Activated T-cell treated with anti-CD3 and anti-CD28 coated beads, Interleukin-2, amount 50 U/mL, for 72 hours (primary cell): ENCODE data around the gene TENT4B. TPM values are rescaled to one million over a fixed set of nuclear protein-coding genes. Genes with fewer than 3 reads are reported as not detected.

Experiments used
- ATAC-seq, 2 donors: fragments of 150-1000 bp; cut with Tn5 transposase; replicated peaks in 1 of 2; 2 replicates each; pipeline ENCODE4 v1.10.0; 2021; ENCODE audit warnings: moderate library complexity in 2 of 2, mild to moderate bottlenecking in 1 of 2
- DNase-seq, 2 donors: peaks; one replicate each; pipeline ENCODE4 v3.0.0; 2021 to 2022; ENCODE audit warnings: mixed read lengths in 1 of 2
- H3K27ac Mint-ChIP-seq: one replicate; pipeline ENCODE4 v1.8.0; 2022; ENCODE audit warnings: mild to moderate bottlenecking, moderate library complexity, mixed read lengths
- H3K27me3 Mint-ChIP-seq: one replicate; pipeline ENCODE4 v1.8.0; 2022; ENCODE audit warnings: low read depth, mixed read lengths
- H3K36me3 Mint-ChIP-seq, 2 donors: one replicate each; pipeline ENCODE4 v1.8.0; 2022; ENCODE audit warnings: mixed read lengths in 2 of 2, mild to moderate bottlenecking in 1 of 2; ENCODE audit not compliant: insufficient read depth in 2 of 2
- H3K4me1 Mint-ChIP-seq: one replicate; pipeline ENCODE4 v1.8.0; 2022; ENCODE audit warnings: low read depth, mixed read lengths
- H3K4me3 Mint-ChIP-seq, 2 donors: one replicate each; pipeline ENCODE4 v1.8.0; 2022; ENCODE audit warnings: mild to moderate bottlenecking in 2 of 2, mixed read lengths in 2 of 2, moderate library complexity in 2 of 2
- H3K9me3 Mint-ChIP-seq, 2 donors: one replicate each; pipeline ENCODE4 v1.8.0; 2022; ENCODE audit warnings: mixed read lengths in 2 of 2
- total RNA-seq, 2 donors: library from RNA; stranded (reverse); gene quantifications; one replicate each; pipeline ENCODE4 v1.2.3, GENCODE V29; 2022

TENT4B gene
- total RNA-seq, 2 donors from 2014 or later = 27.5 to 29.0 TPM

GRCh38 chr16:50251375-50252081 is 98.4 kb downstream of the TENT4B start:
- Mint-ChIP-seq H3K27ac (no peak overlapping the region), H3K27me3 (no peaks in the 10 kb centered on the region), H3K4me3 (no peak overlapping the region), H3K4me1 (peaks cover 6% of the 10 kb centered on the region), H3K9me3 (no peaks in the 10 kb centered on the region), H3K36me3 (no peaks in the 10 kb centered on the region)
- DNase-seq (no peak), ATAC-seq (peak in 1 of 2 donors; percentile 47)

GRCh38 chr16:50252082-50252611 is 99.0 kb downstream of the TENT4B start:
- no peak overlapping the region for H3K27ac Mint-ChIP-seq

GRCh38 chr16:50252874-50253513 is 99.9 kb downstream of the TENT4B start:
- H3K4me3 Mint-ChIP-seq = no peak overlapping the region
- H3K4me1 Mint-ChIP-seq = no peaks in the 10 kb centered on the region
- ATAC-seq (no peak), DNase-seq (no peak)
- no peaks in the 10 kb centered on the region for H3K36me3 Mint-ChIP-seq
- H3K9me3 Mint-ChIP-seq = no peaks in the 10 kb centered on the region
- H3K27me3 Mint-ChIP-seq = no peaks in the 10 kb centered on the region
- no peak overlapping the region for H3K27ac Mint-ChIP-seq

More at GRCh38 chr16:50252082-50252611, 99.0 kb downstream of the TENT4B start:
- Mint-ChIP-seq H3K4me3 (no peak overlapping the region), H3K36me3 (no peaks in the 10 kb centered on the region), H3K4me1 (no peaks in the 10 kb centered on the region), H3K9me3 (no peaks in the 10 kb centered on the region), H3K27me3 (no peaks in the 10 kb centered on the region)
- DNase-seq (no peak), ATAC-seq (no peak)

- H3K36me3 Mint-ChIP-seq = no peaks in the 10 kb centered on the region
- no peaks in the 10 kb centered on the region for H3K9me3 Mint-ChIP-seq
- DNase-seq = no peak
- no peaks in the 10 kb centered on the region for H3K4me1 Mint-ChIP-seq
- no peak overlapping the region for H3K27ac Mint-ChIP-seq
- no peak for ATAC-seq
- H3K4me3 Mint-ChIP-seq = no peak overlapping the region
- H3K27me3 Mint-ChIP-seq = no peaks in the 10 kb centered on the region
Observed at GRCh38 chr16:50253514-50253910, 100.4 kb downstream of the TENT4B start.

- Mint-ChIP-seq H3K27me3 (no peaks in the 10 kb centered on the region), H3K4me1 (no peaks in the 10 kb centered on the region), H3K27ac (no peak overlapping the region), H3K9me3 (no peaks in the 10 kb centered on the region), H3K4me3 (no peak overlapping the region), H3K36me3 (no peaks in the 10 kb centered on the region)
- DNase-seq = no peak
- ATAC-seq = no peak
Observed at GRCh38 chr16:50254072-50254471, 101.0 kb downstream of the TENT4B start.

GRCh38 chr16:50255538-50255937 is 102.4 kb downstream of the TENT4B start:
- Mint-ChIP-seq H3K9me3 (no peaks in the 10 kb centered on the region), H3K4me3 (no peak overlapping the region)
- DNase-seq = no peak

GRCh38 chr16:50256604-50257003 is 103.5 kb downstream of the TENT4B start:
- H3K27ac Mint-ChIP-seq = no peak overlapping the region
- ATAC-seq (no peak), DNase-seq (no peak)
- no peaks in the 10 kb centered on the region for H3K36me3 Mint-ChIP-seq
- H3K9me3 Mint-ChIP-seq = no peaks in the 10 kb centered on the region
- H3K4me1 Mint-ChIP-seq = peaks cover 14% of the 10 kb centered on the region
- no peak overlapping the region for H3K4me3 Mint-ChIP-seq
- H3K27me3 Mint-ChIP-seq = no peaks in the 10 kb centered on the region

More at GRCh38 chr16:50255538-50255937, 102.4 kb downstream of the TENT4B start:
- no peaks in the 10 kb centered on the region for H3K27me3 Mint-ChIP-seq
- peaks cover 14% of the 10 kb centered on the region for H3K4me1 Mint-ChIP-seq
- H3K36me3 Mint-ChIP-seq = no peaks in the 10 kb centered on the region
- no peak overlapping the region for H3K27ac Mint-ChIP-seq
- ATAC-seq = no peak

- Mint-ChIP-seq H3K36me3 (no peaks in the 10 kb centered on the region), H3K27me3 (no peaks in the 10 kb centered on the region)
Observed at GRCh38 chr16:50257876-50258275, 104.8 kb downstream of the TENT4B start.

GRCh38 chr16:50259334-50260205 is 106.5 kb downstream of the TENT4B start:
- no peak overlapping the region for H3K27ac Mint-ChIP-seq
- no peaks in the 10 kb centered on the region for H3K27me3 Mint-ChIP-seq
- peaks cover 33% of the 10 kb centered on the region for H3K4me1 Mint-ChIP-seq
- no peak overlapping the region for H3K4me3 Mint-ChIP-seq
- H3K9me3 Mint-ChIP-seq = peaks cover 0 to 1% of the 10 kb centered on the region in 2 donors
- no peaks in the 10 kb centered on the region for H3K36me3 Mint-ChIP-seq
- ATAC-seq (no peak), DNase-seq (no peak)

More at GRCh38 chr16:50257876-50258275, 104.8 kb downstream of the TENT4B start:
- peaks cover 19% of the 10 kb centered on the region for H3K4me1 Mint-ChIP-seq
- no peak overlapping the region for H3K27ac Mint-ChIP-seq
- no peak overlapping the region for H3K4me3 Mint-ChIP-seq
- DNase-seq (no peak), ATAC-seq (no peak)
- no peaks in the 10 kb centered on the region for H3K9me3 Mint-ChIP-seq

GRCh38 chr16:50260206-50261159 is 107.4 kb downstream of the TENT4B start:
- H3K27ac Mint-ChIP-seq = no peak overlapping the region

GRCh38 chr16:50261160-50261706 is 108.1 kb downstream of the TENT4B start:
- Mint-ChIP-seq H3K27me3 (no peaks in the 10 kb centered on the region), H3K4me1 (peaks cover 50% of the 10 kb centered on the region), H3K9me3 (peaks cover 0 to 1% of the 10 kb centered on the region in 2 donors), H3K36me3 (no peaks in the 10 kb centered on the region), H3K27ac (no peak overlapping the region), H3K4me3 (no peak overlapping the region)
- ATAC-seq (no peak), DNase-seq (no peak)

More at GRCh38 chr16:50260206-50261159, 107.4 kb downstream of the TENT4B start:
- no peak overlapping the region for H3K4me3 Mint-ChIP-seq
- no peak for ATAC-seq
- H3K4me1 Mint-ChIP-seq = peaks cover 43% of the 10 kb centered on the region
- peaks cover 0 to 1% of the 10 kb centered on the region in 2 donors for H3K9me3 Mint-ChIP-seq
- DNase-seq = no peak
- no peaks in the 10 kb centered on the region for H3K27me3 Mint-ChIP-seq
- H3K36me3 Mint-ChIP-seq = no peaks in the 10 kb centered on the region
